Activated CD4-positive, CD25-positive, alpha-beta regulatory T cell (primary cell): ENCODE measurements around the gene VEGFA.

ENCODE experiments used
- DNase-seq, 4 experiments: peaks; one replicate each; lab custom pipeline; 2025; lab: John Stamatoyannopoulos, UW

Gene VEGFA

GRCh38 chr6:43785220-43785752, 15.3 kb downstream of the VEGFA start:
- no peak for DNase-seq

DNA sequence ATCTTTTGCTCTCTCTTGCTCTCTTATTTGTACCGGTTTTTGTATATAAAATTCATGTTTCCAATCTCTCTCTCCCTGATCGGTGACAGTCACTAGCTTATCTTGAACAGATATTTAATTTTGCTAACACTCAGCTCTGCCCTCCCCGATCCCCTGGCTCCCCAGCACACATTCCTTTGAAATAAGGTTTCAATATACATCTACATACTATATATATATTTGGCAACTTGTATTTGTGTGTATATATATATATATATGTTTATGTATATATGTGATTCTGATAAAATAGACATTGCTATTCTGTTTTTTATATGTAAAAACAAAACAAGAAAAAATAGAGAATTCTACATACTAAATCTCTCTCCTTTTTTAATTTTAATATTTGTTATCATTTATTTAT, 15.9 kb downstream of the VEGFA start:
- DNase-seq = no peak

DNA sequence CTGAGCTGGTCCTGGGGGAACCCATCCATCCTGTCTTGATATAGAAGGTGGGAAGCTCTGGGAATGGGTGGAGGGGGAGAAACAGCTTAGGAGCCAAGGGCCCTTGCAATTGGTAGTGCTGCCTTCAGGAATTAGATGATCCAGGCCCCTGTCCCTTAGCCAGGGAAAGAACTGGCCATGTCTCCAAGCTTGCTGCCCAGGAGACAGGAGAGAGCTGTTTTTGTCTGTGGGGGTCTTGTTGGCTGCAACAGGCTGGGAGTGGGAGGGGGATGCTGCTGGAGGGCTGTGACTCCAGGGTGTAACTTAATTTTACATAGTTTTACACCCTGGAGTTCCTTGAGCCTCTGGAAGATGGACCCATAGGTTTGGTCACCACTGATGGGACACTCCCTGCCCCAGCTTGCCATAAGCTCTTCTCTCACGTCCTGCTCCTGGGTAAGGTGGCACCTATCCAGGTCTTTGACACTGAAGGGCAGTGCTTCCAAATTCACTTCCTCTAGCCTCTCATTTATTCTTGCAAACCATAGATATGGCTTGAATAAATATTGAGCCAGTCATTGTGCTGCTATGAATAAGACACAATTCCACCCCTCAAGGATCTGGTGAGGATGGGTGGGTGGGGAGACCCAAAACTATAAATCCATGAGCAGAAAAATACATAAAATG, 16.8 kb downstream of the VEGFA start:
- no peak for DNase-seq

GRCh38 chr6:43788301-43788700, 18.3 kb downstream of the VEGFA start:
- no peak for DNase-seq

DNA sequence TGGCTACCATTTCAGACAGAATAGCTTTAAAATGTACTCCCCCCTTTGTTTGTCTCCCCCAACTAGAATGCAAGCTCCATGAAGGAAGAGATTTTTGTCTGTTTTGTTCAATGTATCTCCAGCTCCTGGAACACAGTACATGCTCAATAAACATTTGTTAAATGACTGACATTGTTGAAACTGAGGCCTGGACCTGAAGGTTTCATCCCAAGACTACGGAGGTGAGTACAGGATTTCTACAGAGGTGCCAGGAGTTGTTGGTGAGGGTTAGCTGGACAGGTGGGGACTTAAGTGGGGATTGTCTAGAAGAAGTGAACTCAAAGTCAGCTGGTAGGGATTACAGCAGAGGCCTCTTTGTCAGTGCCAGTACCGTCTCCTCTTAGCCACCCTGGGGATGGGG, 19.4 kb downstream of the VEGFA start:
- DNase-seq = no peak

DNA sequence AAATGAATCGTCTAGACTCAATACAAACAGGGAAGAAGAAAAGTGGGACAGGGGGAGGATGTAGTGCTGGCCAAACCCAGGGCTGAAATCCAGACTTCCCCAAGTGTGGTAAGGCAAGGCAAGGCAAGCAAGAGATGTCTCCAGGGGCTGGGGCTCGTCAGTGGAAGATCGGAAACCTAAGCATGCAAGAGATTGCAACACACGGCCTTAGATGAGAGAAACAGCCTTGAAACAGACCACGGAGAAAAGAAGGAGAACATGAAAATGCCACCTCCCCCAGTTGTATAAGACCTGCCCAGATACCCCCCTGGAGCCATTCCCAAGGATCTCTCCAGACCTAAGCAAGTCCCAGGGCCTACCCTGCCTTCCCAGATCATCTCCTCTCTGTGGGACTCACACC, 20.0 kb downstream of the VEGFA start:
- no peak for DNase-seq

DNA sequence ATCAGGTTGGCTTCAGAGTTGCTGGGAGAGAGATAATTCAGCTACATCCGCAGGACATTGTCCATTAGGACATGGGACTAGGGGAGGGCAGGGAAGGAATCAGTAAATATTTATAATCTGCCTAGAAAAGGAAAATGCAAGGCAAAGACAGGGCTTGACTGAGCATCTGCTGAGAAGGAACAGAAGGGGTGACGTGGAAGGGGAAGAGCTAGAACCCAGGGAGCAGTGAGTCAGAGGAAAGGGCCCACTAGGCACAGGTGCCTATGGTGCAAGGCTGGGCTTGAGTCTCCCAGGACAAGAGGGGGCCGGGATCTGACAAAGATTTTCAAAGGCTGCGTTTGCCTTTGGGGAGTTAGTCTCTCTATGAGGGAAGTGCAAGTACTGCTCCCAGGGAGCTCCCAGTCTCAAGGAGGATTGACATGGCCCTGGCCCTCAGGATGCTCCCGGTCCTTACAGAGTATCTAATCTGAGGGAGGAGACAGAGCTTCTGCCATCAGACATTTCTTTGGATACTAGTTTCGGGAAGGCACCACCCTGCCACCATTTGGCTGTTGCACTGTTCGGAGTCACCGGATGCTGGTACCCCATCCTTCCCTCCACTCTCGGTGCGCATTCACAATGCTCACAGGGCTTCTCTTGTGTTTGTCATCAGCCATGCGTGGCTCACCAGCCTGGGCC, 21.9 kb downstream of the VEGFA start:
- DNase-seq = no peak

DNA sequence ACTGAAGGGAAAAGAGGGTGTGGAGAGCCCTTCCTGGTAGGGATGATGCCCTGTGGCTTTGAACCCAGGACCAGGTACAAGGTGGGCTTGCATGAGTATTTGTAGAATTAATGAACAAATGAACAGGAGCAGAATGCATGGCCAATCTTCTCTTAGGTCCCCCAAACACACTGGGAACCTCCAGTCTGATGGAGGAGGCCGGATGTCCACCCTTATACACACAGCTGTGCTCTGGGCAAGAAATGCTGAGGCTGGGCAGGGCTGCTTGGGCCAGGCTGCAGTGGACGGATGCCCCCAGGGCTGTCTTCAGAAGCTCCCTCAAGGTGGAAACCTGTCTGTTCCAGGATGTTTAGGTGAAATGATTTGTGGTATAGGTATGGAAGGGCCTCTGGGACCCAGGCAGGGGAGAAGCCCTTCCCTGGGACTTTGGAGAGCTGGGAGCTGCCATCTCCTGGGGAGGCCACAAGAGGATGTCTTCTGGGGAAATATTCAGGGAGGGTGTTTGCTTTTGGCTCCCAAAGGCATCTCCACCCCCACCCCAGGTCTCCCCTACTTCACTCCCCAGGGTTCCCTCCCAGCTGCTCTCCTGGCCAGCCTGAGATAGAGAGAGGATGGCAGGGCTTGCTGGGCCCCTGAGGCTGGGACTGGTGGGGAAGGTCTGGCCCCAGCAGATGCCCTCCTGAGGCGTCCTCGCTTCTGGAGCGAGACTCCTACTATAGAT, 23.3 kb downstream of the VEGFA start:
- no peak for DNase-seq

- DNase-seq = no peak
Observed at GRCh38 chr6:43793875-43794242, 23.8 kb downstream of the VEGFA start.

DNA sequence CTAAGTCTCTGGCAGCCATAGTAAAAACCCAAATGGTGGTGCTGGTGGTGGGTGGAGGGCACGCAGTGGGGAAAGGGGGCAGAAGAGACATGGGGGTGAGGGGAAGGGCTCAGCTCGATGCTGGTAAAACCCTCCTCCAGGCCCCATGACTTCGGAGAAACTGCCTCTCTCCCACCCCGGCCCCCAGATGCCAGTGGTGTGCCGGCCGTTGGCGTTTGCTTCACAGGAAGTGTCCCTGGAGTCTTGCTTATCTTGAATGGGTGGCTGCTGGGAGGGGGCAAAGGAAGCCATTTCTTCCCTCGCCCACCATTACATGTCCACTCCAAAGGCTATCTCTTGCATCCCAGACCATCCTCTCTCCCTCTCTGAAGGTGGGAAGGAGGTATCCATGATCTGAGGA, 25.4 kb downstream of the VEGFA start:
- DNase-seq = no peak

DNA sequence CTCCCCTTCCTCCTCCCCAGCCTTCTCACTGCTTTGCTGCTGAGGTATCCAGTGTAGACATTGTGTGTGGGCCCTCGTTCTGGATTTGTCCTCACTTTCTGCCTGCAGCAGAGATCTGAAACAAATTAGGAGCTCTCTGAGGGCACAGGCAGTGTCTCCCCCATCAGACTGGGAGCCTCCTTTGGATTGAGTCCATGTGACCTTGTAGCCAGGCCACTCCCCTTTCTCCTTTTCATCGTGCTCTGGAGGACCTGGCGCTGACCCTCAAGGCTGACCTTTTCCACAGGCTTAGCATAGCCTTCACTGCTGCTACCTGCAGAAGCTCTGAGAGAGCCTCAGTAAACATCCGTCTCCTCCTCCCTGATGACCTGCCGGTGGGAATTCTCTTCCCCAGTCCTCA, 26.2 kb downstream of the VEGFA start:
- no peak for DNase-seq

DNA sequence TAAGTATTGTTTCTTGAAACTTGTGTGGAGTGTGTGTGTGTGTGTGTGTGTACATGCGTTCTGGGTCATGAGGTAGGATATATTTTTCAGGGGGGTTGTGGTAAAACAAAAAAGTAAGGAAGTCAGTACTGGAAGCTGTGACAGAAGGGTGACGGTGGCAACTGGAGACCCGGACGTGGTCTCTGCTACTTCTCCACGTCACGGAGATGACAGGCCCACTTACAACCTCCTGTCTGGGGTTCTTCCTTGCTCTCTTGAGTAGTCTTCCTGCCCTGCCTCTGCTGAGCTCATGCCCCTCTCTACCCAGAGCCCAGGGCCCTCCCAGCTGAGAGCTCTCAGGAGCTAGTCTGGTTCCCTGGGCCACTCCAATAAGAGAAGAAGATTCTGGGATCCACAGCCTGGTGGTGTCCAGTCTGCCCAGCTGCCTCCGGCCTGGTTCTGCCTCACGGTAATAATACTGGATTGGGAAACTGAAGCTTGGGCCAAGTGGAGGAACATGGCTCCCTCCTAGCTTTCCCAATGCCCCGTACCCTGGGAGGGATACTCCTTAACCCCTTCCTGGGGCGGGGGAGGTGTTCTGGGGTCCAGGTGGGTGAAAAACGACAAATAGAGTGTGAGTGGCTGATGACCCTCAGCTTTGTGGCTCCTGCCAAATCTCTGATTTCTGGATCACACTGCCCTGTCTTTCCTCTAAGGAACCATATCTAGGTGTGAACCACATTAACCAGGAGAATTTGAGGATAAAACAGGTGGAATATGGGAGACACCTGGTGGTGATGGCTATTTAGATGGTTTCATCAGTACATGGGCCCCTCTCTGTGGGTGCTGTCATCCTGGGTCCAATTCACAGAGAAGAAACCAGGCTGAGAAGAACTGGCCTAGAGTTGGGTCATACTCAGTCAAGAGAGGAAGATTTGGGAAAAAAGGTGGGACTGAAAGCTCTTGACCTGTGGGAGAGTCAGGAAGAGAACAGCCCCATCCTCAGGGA, 27.2 kb downstream of the VEGFA start:
- DNase-seq = no peak

DNA sequence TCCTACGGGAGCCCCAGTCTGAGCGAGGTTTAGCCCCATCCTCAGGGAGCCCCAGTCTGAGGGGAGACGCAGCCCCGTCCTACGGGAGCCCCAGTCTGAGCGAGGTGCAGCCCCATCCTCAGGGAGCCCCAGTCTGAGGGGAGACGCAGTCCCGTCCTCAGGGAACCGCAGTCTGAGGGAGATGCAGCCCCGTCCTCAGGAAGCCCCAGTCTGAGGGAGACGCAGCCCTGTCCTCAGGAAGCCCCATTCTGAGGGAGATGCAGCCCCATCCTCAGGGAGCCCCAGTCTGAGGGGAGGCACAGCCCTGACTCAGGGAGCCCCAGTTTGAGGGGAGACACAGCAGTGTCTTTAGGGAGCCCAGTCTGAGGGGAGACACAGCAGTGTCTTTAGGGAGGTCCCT, 27.9 kb downstream of the VEGFA start:
- DNase-seq = no peak

GRCh38 chr6:43798688-43799444, 28.9 kb downstream of the VEGFA start:
- DNase-seq = no peak

DNA sequence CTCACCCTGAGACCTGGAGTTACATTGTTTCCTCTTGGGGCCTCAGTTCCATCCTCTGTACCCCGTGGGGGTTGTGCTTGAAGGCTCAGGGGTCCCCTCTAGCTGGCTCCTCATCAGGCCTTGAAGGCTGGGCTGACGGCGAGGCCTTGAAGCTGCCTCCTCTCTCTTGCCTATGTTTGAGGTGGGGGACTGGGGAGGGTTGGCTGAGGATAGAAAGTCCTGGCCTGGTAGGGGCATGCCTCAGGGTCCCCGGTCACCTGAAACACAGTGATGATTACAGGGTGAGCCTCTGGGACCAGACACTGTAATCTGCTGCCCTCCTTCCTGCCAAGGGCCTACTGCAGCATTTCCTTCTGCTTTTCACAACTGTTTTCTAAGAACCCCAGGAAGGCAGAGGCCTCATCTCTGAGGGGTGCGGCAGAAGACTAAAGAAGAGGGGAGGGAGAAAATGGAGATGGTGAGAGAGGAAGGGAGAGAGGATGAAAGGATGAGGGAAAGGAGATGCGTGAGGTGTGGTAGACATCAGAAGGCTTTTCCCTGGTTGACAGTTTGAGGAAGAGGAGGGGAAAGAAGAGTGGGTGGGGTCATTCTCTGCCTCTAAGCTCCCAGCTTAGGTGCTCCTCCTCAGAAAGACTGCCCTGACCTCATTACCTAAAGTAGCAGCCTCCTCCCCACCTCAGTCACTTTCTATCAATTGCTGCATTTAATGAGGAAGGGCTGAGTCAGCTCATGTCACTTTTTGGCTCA, 29.7 kb downstream of the VEGFA start:
- DNase-seq = no peak

DNA sequence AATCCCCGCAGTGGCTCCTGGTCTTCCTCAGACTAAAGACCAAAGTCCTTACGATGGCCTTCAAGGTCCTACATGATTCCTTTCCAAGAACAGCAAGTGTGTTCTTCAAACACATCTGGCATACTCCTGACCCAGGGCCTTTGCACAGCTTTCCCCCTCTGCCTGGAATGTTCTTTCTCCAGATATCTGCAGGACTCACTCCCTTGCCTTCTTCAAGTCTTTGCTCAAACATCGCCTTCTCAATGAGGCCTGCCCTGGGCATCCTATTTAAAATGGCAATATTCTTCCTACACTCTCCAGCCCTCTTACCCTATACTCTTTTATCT, 30.2 kb downstream of the VEGFA start:
- DNase-seq = no peak

DNA sequence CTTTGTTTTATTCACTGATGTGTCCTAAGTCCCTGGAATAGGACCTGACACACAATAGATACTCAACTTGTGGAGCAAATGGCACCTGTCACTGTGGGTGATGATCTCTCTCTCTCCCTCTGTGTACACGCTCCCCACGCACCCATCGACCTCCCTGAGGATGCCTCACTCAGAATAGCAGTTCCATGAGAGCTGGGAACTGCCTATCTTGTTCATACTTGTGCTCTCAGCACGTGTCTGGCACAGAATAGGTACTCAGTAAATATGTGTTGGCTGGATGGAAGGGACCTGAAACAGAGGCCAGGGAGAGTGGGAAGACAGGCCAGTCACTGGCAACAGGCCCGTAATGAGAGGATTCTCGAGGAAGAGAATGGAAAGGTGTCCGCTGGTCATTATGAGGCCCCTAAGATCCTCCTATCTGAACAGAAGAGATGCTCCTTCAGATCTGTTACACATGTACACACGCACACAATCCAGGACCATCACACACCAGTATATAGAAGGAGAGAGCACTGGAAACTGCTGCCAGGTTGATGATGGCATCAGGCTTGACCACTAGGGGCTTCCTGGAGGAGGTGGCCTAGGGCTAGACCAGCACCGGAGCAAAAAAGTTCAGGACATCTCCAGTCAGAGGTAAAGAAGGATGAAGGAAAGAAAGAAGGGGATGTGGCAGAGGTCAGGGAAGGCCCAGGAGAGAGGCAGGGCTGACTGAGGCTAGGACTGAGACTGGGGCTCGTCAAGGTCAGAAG, 30.9 kb downstream of the VEGFA start:
- no peak for DNase-seq

GRCh38 chr6:43801495-43802181, 31.6 kb downstream of the VEGFA start:
- no peak for DNase-seq

- DNase-seq = no peak
Observed at GRCh38 chr6:43803055-43803782, 33.2 kb downstream of the VEGFA start.
